HepG2 (cell line): ENCODE results near the gene RPS5. TPM values are rescaled to one million over a fixed set of nuclear protein-coding genes. Genes with fewer than 3 reads are reported as not detected.

ENCODE experiments used
- CBX1 ChIP-seq: IDR thresholded peaks from one replicate; pipeline ENCODE4 v1.6.1; 2016; ENCODE audit warnings: antibody characterized with exemption, low read depth
- DNMT1 ChIP-seq: sonication (generic); formaldehyde crosslinking; IDR thresholded peaks from 2 replicates; pipeline ENCODE4 v1.5.1; 2020; ENCODE audit warnings: mild to moderate bottlenecking, missing genetic modification reagents
- MYNN ChIP-seq: sonication (generic); formaldehyde crosslinking; IDR thresholded peaks from 2 replicates; pipeline ENCODE4 v1.4.0; 2020; ENCODE audit warnings: mild to moderate bottlenecking, low read depth, missing genetic modification reagents
- ZNF567 ChIP-seq: sonication (generic); formaldehyde crosslinking; IDR thresholded peaks from 2 replicates; pipeline ENCODE4 v1.8.1; 2023; ENCODE audit warnings: mild to moderate bottlenecking, missing genetic modification reagents, borderline replicate concordance
- polyA plus RNA-seq, 8 experiments: library from polyadenylated mRNA; depleted of rRNA in 3 of 8; stranded (reverse) in 7 of 8; unstranded in 1 of 8; fragments of >200 nt; fragmentation: Illumina TruSeq in 4 of 8; extraction: Trizol in 4 of 8; gene quantifications; 2 replicates each; pipeline versions ENCODE4 v1.2.1 to v1.2.3, GENCODE V29; 2011 to 2016; ENCODE audit warnings: low read depth in 4 of 8, missing spikeins in 1 of 8, mixed read lengths in 1 of 8; ENCODE audit not compliant: insufficient read depth in 1 of 8
- total RNA-seq, 5 experiments: library from RNA; depleted of rRNA; stranded (reverse); fragments of >200 nt; fragmentation: Illumina TruSeq; extraction: Trizol; gene quantifications; 2 replicates each; pipeline ENCODE4 v1.2.3, GENCODE V29; 2016; ENCODE audit warnings: low read depth in 1 of 5
- TF ChIP-seq, protein P1 (sequence below): sonication (generic); formaldehyde crosslinking; IDR thresholded peaks from one replicate; pipeline ENCODE4 v1.5.1; 2020; ENCODE audit warnings: mild to moderate bottlenecking, missing genetic modification reagents; ENCODE audit errors: not compliant biosample characterization
- TF ChIP-seq, protein P2 (sequence below): sonication (generic); formaldehyde crosslinking; IDR thresholded peaks from 2 replicates; pipeline ENCODE4 v1.9.0; 2021; ENCODE audit warnings: missing genetic modification reagents, borderline replicate concordance
- TF ChIP-seq, protein P3 (sequence below): sonication (generic); formaldehyde crosslinking; IDR thresholded peaks from 2 replicates; pipeline ENCODE4 v1.4.0; 2020; ENCODE audit warnings: mild to moderate bottlenecking, missing genetic modification reagents
- TF ChIP-seq, protein P4 (sequence below): sonication (generic); formaldehyde crosslinking; IDR thresholded peaks from 2 replicates; pipeline ENCODE4 v1.5.0; 2020; ENCODE audit warnings: mild to moderate bottlenecking, missing genetic modification reagents
- TF ChIP-seq, protein P5 (sequence below): sonication (generic); formaldehyde crosslinking; IDR thresholded peaks from 2 replicates; pipeline ENCODE4 v1.4.0; 2020; ENCODE audit warnings: missing genetic modification reagents, borderline replicate concordance

RPS5 gene
- total and polyA plus RNA-seq, 2 of the 13 experiments (the other 11 are each of a cell fraction or from before 2014, with no cell fraction given): 1,544 to 4,408 TPM

DNA sequence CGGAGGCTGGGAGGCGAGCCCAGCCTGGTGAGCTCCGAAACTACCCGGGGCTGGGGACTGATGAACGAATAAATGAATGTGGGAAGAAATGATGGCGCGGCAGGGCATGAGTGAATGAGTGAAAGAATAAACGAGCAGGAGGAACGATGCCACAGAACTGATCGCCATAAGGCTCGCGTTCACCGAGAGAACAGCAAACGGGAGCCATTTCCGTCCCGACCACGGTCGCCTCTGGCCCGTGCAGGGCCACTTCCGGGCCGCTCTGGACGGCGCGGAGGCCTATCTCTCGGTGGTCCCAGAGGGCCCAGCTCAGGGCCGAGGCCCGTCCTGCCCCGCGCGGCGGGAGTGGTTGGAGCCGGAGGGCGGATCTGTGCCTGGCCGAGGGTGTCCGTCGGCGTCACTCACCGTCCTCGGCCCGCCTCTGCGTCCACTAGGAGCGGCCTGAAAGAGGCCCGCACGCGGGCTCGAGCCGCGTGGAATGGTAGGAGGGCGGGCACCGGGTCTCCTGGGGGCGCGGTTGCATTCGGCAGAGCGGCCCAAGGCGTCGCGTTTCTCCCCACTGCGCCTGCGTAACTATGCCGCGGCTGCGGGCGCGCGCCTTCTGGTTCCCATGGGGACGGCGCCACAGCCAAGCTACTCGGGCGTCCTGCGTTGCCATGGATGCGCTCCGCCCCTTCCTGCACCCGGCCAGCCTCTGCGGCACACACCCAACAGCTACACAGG, 24.6 kb upstream of the RPS5 start, which contains the start of gene ZNF497 (continued):
- TF ChIP-seq, protein P1, sequence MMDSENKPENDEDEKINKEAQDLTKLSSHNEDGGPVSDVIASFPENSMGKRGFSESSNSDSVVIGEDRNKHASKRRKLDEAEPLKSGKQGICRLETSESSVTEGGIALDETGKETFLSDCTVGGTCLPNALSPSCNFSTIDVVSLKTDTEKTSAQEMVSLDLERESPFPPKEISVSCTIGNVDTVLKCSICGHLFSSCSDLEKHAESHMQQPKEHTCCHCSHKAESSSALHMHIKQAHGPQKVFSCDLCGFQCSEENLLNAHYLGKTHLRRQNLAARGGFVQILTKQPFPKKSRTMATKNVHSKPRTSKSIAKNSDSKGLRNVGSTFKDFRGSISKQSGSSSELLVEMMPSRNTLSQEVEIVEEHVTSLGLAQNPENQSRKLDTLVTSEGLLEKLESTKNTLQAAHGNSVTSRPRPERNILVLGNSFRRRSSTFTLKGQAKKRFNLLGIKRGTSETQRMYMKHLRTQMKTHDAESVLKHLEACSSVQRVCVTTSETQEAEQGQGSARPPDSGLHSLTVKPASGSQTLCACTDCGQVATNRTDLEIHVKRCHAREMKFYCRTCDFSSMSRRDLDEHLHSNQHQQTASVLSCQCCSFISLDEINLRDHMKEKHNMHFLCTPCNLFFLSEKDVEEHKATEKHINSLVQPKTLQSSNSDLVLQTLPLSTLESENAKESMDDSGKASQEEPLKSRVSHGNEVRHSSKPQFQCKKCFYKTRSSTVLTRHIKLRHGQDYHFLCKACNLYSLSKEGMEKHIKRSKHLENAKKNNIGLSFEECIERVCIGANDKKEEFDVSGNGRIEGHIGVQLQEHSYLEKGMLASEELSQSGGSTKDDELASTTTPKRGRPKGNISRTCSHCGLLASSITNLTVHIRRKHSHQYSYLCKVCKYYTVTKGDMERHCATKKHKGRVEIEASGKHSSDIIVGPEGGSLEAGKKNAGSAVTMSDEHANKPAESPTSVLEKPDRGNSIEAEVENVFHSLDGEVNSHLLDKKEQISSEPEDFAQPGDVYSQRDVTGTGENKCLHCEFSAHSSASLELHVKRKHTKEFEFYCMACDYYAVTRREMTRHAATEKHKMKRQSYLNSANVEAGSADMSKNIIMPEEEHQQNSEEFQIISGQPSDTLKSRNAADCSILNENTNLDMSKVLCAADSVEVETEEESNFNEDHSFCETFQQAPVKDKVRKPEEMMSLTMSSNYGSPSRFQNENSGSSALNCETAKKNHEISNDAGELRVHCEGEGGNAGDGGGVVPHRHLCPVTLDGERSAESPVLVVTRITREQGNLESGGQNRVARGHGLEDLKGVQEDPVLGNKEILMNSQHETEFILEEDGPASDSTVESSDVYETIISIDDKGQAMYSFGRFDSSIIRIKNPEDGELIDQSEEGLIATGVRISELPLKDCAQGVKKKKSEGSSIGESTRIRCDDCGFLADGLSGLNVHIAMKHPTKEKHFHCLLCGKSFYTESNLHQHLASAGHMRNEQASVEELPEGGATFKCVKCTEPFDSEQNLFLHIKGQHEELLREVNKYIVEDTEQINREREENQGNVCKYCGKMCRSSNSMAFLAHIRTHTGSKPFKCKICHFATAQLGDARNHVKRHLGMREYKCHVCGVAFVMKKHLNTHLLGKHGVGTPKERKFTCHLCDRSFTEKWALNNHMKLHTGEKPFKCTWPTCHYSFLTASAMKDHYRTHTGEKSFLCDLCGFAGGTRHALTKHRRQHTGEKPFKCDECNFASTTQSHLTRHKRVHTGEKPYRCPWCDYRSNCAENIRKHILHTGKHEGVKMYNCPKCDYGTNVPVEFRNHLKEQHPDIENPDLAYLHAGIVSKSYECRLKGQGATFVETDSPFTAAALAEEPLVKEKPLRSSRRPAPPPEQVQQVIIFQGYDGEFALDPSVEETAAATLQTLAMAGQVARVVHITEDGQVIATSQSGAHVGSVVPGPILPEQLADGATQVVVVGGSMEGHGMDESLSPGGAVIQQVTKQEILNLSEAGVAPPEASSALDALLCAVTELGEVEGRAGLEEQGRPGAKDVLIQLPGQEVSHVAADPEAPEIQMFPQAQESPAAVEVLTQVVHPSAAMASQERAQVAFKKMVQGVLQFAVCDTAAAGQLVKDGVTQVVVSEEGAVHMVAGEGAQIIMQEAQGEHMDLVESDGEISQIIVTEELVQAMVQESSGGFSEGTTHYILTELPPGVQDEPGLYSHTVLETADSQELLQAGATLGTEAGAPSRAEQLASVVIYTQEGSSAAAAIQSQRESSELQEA (CRISPR knock-in tag): peak; percentile 88
- TF ChIP-seq, protein P2, sequence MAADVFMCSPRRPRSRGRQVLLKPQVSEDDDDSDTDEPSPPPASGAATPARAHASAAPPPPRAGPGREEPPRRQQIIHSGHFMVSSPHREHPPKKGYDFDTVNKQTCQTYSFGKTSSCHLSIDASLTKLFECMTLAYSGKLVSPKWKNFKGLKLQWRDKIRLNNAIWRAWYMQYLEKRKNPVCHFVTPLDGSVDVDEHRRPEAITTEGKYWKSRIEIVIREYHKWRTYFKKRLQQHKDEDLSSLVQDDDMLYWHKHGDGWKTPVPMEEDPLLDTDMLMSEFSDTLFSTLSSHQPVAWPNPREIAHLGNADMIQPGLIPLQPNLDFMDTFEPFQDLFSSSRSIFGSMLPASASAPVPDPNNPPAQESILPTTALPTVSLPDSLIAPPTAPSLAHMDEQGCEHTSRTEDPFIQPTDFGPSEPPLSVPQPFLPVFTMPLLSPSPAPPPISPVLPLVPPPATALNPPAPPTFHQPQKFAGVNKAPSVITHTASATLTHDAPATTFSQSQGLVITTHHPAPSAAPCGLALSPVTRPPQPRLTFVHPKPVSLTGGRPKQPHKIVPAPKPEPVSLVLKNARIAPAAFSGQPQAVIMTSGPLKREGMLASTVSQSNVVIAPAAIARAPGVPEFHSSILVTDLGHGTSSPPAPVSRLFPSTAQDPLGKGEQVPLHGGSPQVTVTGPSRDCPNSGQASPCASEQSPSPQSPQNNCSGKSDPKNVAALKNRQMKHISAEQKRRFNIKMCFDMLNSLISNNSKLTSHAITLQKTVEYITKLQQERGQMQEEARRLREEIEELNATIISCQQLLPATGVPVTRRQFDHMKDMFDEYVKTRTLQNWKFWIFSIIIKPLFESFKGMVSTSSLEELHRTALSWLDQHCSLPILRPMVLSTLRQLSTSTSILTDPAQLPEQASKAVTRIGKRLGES (CRISPR knock-in tag): peak; percentile 57; the same call in 1 of the 2 replicates
- TF ChIP-seq ZNF567 (CRISPR knock-in tag) (no peak), CBX1 (peak; percentile 16), DNMT1 (CRISPR knock-in tag) (no peak), MYNN (CRISPR knock-in tag) (peak; percentile 87)
- TF ChIP-seq, protein P3, sequence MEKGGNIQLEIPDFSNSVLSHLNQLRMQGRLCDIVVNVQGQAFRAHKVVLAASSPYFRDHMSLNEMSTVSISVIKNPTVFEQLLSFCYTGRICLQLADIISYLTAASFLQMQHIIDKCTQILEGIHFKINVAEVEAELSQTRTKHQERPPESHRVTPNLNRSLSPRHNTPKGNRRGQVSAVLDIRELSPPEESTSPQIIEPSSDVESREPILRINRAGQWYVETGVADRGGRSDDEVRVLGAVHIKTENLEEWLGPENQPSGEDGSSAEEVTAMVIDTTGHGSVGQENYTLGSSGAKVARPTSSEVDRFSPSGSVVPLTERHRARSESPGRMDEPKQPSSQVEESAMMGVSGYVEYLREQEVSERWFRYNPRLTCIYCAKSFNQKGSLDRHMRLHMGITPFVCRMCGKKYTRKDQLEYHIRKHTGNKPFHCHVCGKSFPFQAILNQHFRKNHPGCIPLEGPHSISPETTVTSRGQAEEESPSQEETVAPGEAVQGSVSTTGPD (CRISPR knock-in tag): 0 out of 2 replicates have a peak, but pooled peaks have one; percentile 21
- TF ChIP-seq, protein P4, sequence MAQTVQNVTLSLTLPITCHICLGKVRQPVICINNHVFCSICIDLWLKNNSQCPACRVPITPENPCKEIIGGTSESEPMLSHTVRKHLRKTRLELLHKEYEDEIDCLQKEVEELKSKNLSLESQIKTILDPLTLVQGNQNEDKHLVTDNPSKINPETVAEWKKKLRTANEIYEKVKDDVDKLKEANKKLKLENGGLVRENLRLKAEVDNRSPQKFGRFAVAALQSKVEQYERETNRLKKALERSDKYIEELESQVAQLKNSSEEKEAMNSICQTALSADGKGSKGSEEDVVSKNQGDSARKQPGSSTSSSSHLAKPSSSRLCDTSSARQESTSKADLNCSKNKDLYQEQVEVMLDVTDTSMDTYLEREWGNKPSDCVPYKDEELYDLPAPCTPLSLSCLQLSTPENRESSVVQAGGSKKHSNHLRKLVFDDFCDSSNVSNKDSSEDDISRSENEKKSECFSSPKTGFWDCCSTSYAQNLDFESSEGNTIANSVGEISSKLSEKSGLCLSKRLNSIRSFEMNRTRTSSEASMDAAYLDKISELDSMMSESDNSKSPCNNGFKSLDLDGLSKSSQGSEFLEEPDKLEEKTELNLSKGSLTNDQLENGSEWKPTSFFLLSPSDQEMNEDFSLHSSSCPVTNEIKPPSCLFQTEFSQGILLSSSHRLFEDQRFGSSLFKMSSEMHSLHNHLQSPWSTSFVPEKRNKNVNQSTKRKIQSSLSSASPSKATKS (CRISPR knock-in tag): no peak
- TF ChIP-seq, protein P5, sequence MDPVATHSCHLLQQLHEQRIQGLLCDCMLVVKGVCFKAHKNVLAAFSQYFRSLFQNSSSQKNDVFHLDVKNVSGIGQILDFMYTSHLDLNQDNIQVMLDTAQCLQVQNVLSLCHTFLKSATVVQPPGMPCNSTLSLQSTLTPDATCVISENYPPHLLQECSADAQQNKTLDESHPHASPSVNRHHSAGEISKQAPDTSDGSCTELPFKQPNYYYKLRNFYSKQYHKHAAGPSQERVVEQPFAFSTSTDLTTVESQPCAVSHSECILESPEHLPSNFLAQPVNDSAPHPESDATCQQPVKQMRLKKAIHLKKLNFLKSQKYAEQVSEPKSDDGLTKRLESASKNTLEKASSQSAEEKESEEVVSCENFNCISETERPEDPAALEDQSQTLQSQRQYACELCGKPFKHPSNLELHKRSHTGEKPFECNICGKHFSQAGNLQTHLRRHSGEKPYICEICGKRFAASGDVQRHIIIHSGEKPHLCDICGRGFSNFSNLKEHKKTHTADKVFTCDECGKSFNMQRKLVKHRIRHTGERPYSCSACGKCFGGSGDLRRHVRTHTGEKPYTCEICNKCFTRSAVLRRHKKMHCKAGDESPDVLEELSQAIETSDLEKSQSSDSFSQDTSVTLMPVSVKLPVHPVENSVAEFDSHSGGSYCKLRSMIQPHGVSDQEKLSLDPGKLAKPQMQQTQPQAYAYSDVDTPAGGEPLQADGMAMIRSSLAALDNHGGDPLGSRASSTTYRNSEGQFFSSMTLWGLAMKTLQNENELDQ (CRISPR knock-in tag): no peak
